ENCODE measurements around the gene VPS4B.

Gene VPS4B

GRCh38 chr18:63427558-63427957 is 5.3 kb upstream of the VPS4B start:
- DNase-seq: no peak

- DNase-seq: no peak
Measured at GRCh38 chr18:63422864-63423304, 608 bp upstream of the VPS4B start.

- DNase-seq: no peak
Measured at GRCh38 chr18:63421514-63421913, 762 bp downstream of the VPS4B start.

- no peak for DNase-seq
Measured at GRCh38 chr18:63412953-63413352, 9.3 kb downstream of the VPS4B start.

GRCh38 chr18:63410792-63411191 is 11.5 kb downstream of the VPS4B start:
- DNase-seq: no peak

- no peak for DNase-seq
Measured at GRCh38 chr18:63409301-63409700, 13.0 kb downstream of the VPS4B start.

GRCh38 chr18:63407734-63408133 is 14.5 kb downstream of the VPS4B start:
- DNase-seq: no peak

GRCh38 chr18:63405986-63406385 is 16.3 kb downstream of the VPS4B start:
- no peak for DNase-seq

GRCh38 chr18:63402246-63403162 is 19.8 kb downstream of the VPS4B start:
- DNase-seq: no peak

GRCh38 chr18:63399300-63399699 is 23.0 kb downstream of the VPS4B start:
- DNase-seq: no peak

GRCh38 chr18:63397349-63397748 is 24.9 kb downstream of the VPS4B start:
- no peak for DNase-seq

GRCh38 chr18:63395503-63395902 is 26.8 kb downstream of the VPS4B start:
- DNase-seq: no peak

GRCh38 chr18:63394954-63395353 is 27.3 kb downstream of the VPS4B start:
- no peak for DNase-seq

GRCh38 chr18:63387861-63388260 is 34.4 kb downstream of the VPS4B start:
- no peak for DNase-seq

GRCh38 chr18:63382843-63383242 is 39.4 kb downstream of the VPS4B start:
- DNase-seq: no peak

- DNase-seq: no peak
Measured at GRCh38 chr18:63379639-63379962, 42.7 kb downstream of the VPS4B start.

GRCh38 chr18:63378919-63379638 is 43.2 kb downstream of the VPS4B start:
- DNase-seq: no peak

- no peak for DNase-seq
Measured at GRCh38 chr18:63377275-63377980, 44.8 kb downstream of the VPS4B start.

GRCh38 chr18:63376538-63376937 is 45.7 kb downstream of the VPS4B start:
- no peak for DNase-seq

- no peak for DNase-seq
Measured at GRCh38 chr18:63374540-63374939, 47.7 kb downstream of the VPS4B start.

- no peak for DNase-seq
Measured at GRCh38 chr18:63373161-63373560, 49.1 kb downstream of the VPS4B start.

GRCh38 chr18:63368611-63369010 is 53.7 kb downstream of the VPS4B start:
- DNase-seq: no peak
